Embryonic facial prominence (tissue), 1 donor: Measurements from ENCODE around the gene ZNF576.
"Not testable (repeated sequence)": the region's sequence is repeated elsewhere in the genome, so short reads cannot be mapped to it uniquely, and the experiment has no call there.

Experiments
- DNase-seq: peaks from one replicate; pipeline ENCODE4 v3.0.0-alpha.2; 2016; ENCODE audit errors: extremely low spot score

The ZNF576 gene

GRCh38 chr19:43625918-43626579, 29.7 kb downstream of the ZNF576 start:
- DNase-seq, result no peak

DNA sequence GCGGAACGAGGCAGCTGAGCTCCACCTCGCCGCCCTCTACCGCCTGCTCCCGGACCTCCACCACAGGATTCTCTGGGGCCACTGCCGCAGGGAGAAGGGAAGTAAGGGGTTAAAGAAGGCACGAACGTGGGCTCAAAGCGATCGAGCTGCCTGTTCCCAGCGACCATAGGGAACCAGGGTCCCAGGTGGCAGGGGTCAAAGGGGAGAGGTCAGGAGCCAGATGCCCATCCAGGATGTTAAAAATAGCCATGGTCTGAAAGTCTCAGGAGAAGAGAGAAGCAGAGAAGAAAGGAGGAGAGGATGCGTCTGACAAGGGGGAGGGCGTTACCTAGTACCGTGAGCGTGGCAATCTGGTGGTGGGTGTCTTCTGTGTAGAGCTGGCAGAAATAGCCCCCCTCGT, 30.4 kb downstream of the ZNF576 start:
- no peak for DNase-seq

GRCh38 chr19:43628646-43629326, 32.4 kb downstream of the ZNF576 start:
- no peak for DNase-seq

DNA sequence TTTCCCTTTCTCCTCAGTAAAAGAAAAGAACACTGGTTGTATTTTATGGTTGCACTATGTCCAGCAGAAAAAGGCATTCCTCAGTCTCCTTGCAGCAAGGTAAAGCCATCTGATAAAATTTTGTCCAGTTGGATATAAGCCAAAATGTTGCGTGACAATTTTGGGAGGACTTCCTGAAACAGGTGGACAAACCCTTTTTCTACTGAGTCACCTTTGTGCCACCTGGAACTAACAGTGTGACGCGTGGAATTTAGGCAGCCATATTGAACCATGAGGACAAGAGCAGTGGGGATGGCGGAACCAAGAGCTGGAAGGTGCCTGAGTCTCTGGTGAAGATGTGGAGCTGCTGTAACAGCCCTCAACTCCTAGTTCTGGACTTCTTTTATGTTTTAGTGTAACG, 35.1 kb downstream of the ZNF576 start:
- no peak for DNase-seq

- DNase-seq, result no peak
Measured at GRCh38 chr19:43633520-43633919, 37.1 kb downstream of the ZNF576 start.

GRCh38 chr19:43634068-43634467, 37.7 kb downstream of the ZNF576 start:
- DNase-seq, result no peak

- no peak for DNase-seq
Measured at GRCh38 chr19:43634506-43634871, 38.1 kb downstream of the ZNF576 start.

DNA sequence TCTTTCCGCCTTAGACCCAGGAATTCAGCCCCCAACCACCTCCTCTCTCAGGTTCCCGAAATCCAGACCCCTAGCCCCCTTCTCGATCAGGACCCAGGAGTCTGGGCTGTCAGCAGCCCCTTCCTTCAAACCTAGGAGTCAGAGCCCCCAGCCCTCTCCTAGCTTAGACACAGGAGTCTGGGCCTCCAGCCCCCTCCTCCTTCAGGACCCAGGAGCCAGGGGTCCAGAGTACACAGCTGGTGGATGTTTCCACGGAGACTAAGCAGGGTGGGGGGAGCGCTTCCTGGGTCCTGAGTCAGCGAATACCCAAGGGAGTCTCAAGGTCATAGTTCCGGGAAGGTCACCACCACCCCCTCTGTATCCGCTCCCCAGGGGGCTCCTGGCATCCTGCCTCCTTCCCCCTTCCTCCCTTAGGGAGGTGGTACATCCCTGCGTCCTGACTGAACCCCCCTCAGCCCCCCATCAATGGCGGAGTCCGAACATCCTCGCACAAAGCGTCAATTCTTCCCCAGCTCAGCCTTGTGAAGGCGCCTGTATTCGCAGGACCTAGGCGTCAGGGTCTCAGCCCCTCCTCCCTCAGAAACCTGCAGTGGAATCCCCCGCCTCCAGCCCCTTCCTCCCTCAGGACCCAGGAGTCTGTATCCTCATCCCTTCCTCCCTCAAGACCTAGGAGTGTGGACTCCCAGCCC, 38.6 kb downstream of the ZNF576 start:
- DNase-seq, result no peak

- not testable (repeated sequence) for DNase-seq
Measured at GRCh38 chr19:43635561-43635940, 39.2 kb downstream of the ZNF576 start.

GRCh38 chr19:43636121-43636683, 39.8 kb downstream of the ZNF576 start:
- no peak for DNase-seq

DNA sequence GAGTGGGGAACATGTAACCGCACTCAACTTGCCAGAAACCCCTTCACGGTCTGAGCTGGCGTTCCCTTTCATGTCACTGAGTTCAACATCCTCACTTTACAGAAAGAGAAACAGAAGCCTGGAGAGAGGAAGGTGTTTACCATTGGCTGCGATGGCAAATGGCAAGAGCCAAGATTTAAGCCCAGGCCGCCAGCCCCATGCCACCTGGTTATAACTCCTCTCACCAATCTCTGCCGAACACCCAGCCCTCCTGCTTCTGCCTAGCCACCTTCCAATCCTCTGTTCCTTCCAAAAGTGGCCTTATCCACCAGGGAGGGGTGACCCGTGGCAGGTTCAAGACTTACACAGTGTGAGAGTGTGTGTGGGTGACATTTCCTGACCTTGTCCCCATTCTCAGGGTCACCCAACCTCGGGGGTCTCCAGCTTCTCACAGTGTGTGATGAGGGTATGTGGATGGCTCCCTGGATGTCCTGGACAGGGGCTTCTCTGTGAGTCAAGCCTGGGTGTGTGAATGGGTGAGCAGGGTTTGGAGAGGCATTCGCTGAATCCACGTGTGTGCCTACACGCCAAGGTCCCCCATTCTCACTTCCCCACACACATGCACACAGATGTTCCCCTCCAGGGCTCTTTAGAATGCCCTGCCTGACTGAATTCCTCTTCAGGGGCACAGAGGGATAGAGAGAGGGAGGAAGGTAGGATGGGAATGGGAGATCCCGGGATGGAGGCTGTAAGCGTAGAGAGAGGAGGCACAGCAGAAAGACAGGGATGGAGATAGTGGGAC, 42.0 kb downstream of the ZNF576 start:
- DNase-seq, result no peak

GRCh38 chr19:43638995-43639518, 42.7 kb downstream of the ZNF576 start:
- no peak for DNase-seq

DNA sequence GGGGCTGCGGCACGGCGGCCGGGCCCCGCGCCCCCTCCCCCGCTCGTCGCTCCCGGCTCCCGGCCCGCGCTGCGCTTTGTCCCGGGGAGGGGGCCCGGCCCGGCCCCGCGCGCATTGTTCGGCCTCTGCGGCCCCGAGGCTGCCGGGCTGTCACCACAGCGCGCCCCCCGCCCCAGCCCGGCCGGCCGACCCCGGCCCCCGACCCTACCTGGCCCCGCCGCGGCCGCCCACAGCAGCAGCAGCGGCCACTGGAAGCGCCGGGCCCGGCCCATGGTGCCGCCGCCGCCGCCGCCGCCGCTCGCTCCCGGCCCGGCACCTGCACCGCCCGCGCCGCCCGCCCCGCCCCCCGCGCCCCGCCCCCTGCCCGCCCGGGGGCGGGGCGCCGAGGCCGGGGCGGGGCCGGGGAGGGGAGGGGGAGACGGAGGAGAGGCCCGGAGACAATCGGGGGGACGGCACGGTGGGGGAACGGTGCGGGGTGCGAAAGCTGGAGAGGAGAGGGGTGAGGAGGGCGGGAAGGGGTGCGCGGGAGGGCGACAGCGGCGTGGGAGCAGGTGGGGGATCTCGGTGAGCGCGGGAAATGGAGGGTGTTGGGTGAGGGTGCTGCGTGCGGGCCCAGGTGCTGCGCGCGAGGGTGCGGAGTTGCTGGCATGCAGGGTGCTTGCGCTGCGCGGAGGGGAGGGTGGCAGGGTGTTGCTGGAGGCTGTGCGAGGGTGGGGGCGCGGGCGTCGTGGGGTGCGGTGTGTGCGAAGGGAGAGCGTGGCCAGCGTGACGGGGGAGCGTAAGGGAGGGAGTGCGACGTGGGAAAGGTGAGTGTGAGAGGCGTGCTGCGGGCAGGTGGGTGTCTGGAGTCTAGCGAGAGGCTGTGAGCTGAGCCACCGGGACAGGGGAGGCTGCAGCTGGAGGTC, 43.4 kb downstream of the ZNF576 start, which contains the start of gene CADM4:
Gene CADM4 (minus strand): TSS at position 332 of the 905 bp plus-strand sequence. CDS start 60 bp downstream, at position 272.
- no peak for DNase-seq

GRCh38 chr19:43640424-43640757, 44.0 kb downstream of the ZNF576 start:
- no peak for DNase-seq

DNA sequence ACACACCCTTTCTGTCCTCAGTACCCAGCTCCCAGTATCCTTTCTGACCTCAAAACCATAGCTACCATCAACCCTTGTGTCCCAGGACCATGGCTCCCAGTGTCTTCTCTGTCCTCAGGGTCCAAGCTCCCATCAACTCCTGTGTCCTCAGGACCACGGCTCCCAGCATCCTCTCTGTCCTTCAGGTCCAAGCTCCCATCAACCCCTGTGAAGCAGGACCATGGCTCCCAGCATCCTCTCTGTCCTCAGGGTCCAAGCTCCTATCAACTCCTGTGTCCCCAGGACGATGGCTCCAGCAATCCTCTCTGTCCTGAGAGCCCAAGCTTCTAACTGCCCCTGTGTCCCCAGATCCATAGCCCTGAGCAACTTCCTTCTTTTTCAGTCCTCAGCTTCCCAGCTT, 44.9 kb downstream of the ZNF576 start:
- DNase-seq, result no peak

- no peak for DNase-seq
Measured at GRCh38 chr19:43642531-43642930, 46.1 kb downstream of the ZNF576 start.

GRCh38 chr19:43643326-43643725, 46.9 kb downstream of the ZNF576 start:
- DNase-seq, result no peak

DNA sequence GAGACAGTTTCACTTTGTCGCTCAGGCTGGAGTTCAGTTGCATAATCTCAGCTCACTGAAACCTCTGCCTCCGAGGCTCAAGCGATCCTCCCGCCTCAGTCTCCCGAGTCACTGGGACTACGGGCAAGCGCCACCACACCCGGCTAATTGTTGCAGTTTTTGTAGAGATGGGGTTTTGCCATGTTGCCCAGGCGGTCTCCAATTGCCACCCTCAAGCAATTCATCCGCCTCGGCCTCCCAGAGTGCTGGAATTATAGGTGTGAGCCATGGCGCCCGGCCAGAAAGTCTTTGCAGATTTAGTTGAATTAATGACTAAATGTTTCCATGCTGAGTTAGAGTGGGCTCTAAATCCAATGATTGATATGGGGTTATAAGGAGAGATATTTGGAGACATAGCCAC, 47.8 kb downstream of the ZNF576 start:
- no peak for DNase-seq

GRCh38 chr19:43648633-43649032, 52.2 kb downstream of the ZNF576 start:
- DNase-seq, result no peak

- no peak for DNase-seq
Measured at GRCh38 chr19:43649514-43649913, 53.1 kb downstream of the ZNF576 start.

- not testable (repeated sequence) for DNase-seq
Measured at GRCh38 chr19:43650276-43650675, 53.9 kb downstream of the ZNF576 start.
